KG1 (cell line): ENCODE measurements around the gene TPRN.

Experiments
- DNase-seq: peaks from one replicate; lab custom pipeline; 2025; lab: John Stamatoyannopoulos, UW

Gene TPRN

DNA sequence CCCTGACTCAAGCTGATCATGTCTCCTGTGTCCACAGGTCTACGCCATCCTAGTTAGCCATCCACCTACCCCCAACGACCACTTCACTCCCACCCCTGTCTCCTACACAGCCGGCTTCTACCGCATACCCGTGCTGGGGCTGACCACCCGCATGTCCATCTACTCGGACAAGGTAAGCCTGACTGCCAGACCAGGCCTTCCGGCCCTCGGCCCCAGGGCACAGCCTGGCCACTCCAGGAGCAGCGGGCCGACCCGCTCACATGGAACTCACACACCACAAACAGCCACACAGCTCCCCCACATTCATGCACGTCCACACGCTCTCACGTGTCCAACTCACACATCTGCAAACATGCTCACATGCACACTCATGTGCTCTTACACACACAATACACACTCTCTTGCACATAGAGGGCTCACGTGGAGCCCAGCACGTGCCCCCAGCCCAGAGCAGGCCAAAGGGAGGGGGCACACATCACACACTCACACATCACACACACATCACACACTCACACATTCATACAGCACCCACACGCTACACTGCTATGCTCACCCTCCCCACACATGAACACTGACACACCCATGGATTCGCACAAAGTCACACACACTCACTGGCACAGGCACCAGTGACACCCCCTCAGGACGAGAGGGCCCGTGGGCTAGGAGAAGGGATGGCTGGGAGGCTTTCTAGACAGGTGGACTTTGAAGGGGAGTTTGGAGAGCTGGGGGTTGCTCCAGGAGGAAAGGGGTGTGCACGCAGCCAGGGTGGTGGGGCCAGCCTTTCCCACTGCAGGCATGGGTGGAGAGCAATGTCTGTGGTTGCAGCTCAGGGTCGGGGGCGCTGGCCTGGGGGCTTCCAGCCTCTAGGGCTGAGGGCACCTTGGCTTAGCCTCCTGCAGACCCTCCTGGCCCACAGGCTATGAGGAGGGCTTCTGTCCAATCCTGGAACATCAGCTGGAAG is 58.3 kb downstream of the TPRN start:
- no peak for DNase-seq
